A549 (cell line): ENCODE data around the gene SPC24. TPM values are rescaled to one million over a fixed set of nuclear protein-coding genes. Genes with fewer than 3 reads are reported as not detected.

Source experiments
- ATAC-seq, 2 experiments: fragments of 200-7000 bp in 1 of 2; fragments of >200 bp in 1 of 2; cut with Nextera tagmentation in 1 of 2; cut with Tn5 transposase in 1 of 2; 3 replicates each; pipeline versions ENCODE4 v1.8.0 to v1.9.1; 2018 to 2020; ENCODE audit warnings: mild to moderate bottlenecking in 1 of 2, moderate library complexity in 1 of 2
- CTCF ChIA-PET: fragments of 300-600 bp; sonication (Branson Sonifier 250); formaldehyde crosslinking; extraction: SDS; loops from one replicate; lab custom pipeline; 2021; ENCODE audit warnings: antibody characterized with exemption, inconsistent platforms; lab: Yijun Ruan, JAX
- POLR2A ChIA-PET: fragments of 350-600 bp; formaldehyde crosslinking; extraction: SDS; loops from one replicate; lab custom pipeline; 2021; ENCODE audit warnings: antibody characterized with exemption, inconsistent platforms; lab: Yijun Ruan, JAX
- DNase-seq, 2 experiments: peaks; one replicate each; pipeline versions ENCODE4 v3.0.0 to v3.0.0-alpha.2; 2011 to 2016; ENCODE audit warnings: low read depth in 1 of 2, low spot score in 1 of 2
- FAIRE-seq: peaks from 2 replicates; lab custom pipeline; 2011; peaks lifted over from hg19 to GRCh38; lab: Jason Lieb, UNC
- H3K27ac ChIP-seq, 2 experiments: fragments of >200 bp; sonication (Bioruptor Twin); formaldehyde crosslinking; 3 replicates each; pipeline ENCODE4 v1.5.1; 2016 to 2017
- H3K4me1 ChIP-seq: fragments of >200 bp; sonication (Bioruptor Twin); formaldehyde crosslinking; 3 replicates; pipeline ENCODE4 v1.6.1; 2016
- H3K4me2 ChIP-seq: fragments of >200 bp; sonication (Bioruptor Twin); formaldehyde crosslinking; 3 replicates; pipeline ENCODE4 v1.6.1; 2016
- H3K4me3 ChIP-seq: fragments of >200 bp; sonication (Bioruptor Twin); formaldehyde crosslinking; 3 replicates; pipeline ENCODE4 v1.5.1; 2016
- H3K9me3 ChIP-seq: fragments of >200 bp; sonication (Bioruptor Twin); formaldehyde crosslinking; 3 replicates; pipeline ENCODE4 v1.6.1; 2016
- BHLHE40 ChIP-seq: IDR thresholded peaks from 2 replicates; pipeline ENCODE4 v1.6.1; 2012; ENCODE audit warnings: low read depth, low read length, inconsistent platforms
- CEBPB ChIP-seq, 2 experiments: fragments of >200 bp in 1 of 2; sonication (Bioruptor Twin) in 1 of 2; formaldehyde crosslinking in 1 of 2; IDR thresholded peaks; 2 replicates each; pipeline ENCODE4 v1.6.1; 2012 to 2016
- CTCF ChIP-seq: fragments of >200 bp; sonication (Bioruptor Twin); formaldehyde crosslinking; IDR thresholded peaks from 3 replicates; pipeline ENCODE4 v1.5.1; 2016
- EHF ChIP-seq: fragments of 250-450 bp; sonication (Bioruptor Pico); IDR thresholded peaks from 2 replicates; pipeline ENCODE4 v1.5.0; 2020; ENCODE audit warnings: mild to moderate bottlenecking
- EHMT2 ChIP-seq: fragments of 200-600 bp; sonication (generic); IDR thresholded peaks from 2 replicates; pipeline ENCODE4 v1.6.1; 2016; ENCODE audit warnings: antibody characterized with exemption, low read depth, mild to moderate bottlenecking, moderate library complexity
- ELK1 ChIP-seq: fragments of 150-350 bp; IDR thresholded peaks from 2 replicates; pipeline ENCODE4 v1.6.1; 2014; ENCODE audit warnings: low read depth, mild to moderate bottlenecking, low read length
- HDAC2 ChIP-seq: fragments of 200-600 bp; sonication (generic); IDR thresholded peaks from 2 replicates; pipeline ENCODE4 v1.6.1; 2016
- HES2 ChIP-seq: fragments of >200 bp; sonication (Bioruptor Twin); formaldehyde crosslinking; IDR thresholded peaks from 2 replicates; pipeline ENCODE4 v1.6.1; 2016
- HMGXB4 ChIP-seq: fragments of 250-450 bp; sonication (Bioruptor Pico); IDR thresholded peaks from 2 replicates; pipeline ENCODE4 v1.5.0; 2021; ENCODE audit warnings: mild to moderate bottlenecking, moderate library complexity, borderline replicate concordance
- HOXA7 ChIP-seq: fragments of 250-450 bp; sonication (Bioruptor Pico); IDR thresholded peaks from 2 replicates; pipeline ENCODE4 v1.5.0; 2020; ENCODE audit warnings: mild to moderate bottlenecking, moderate library complexity
- HOXB5 ChIP-seq: fragments of 250-450 bp; sonication (Bioruptor Pico); IDR thresholded peaks from 2 replicates; pipeline ENCODE4 v1.5.0; 2020; ENCODE audit warnings: mild to moderate bottlenecking, moderate library complexity
- JUN ChIP-seq, 2 experiments: fragments of >200 bp; sonication (Bioruptor Twin); formaldehyde crosslinking; IDR thresholded peaks; 2 replicates in 1 of 2; 3 replicates in 1 of 2; pipeline ENCODE4 v1.6.1; 2016 to 2017
- KDM5A ChIP-seq: fragments of 200-600 bp; sonication (generic); IDR thresholded peaks from 2 replicates; pipeline ENCODE4 v1.6.1; 2016; ENCODE audit warnings: antibody characterized with exemption, mild to moderate bottlenecking
- MAFK ChIP-seq: fragments of 450-650 bp; IDR thresholded peaks from 2 replicates; pipeline ENCODE4 v1.6.1; 2014; ENCODE audit not compliant: partially characterized antibody
- MAX ChIP-seq: IDR thresholded peaks from 2 replicates; pipeline ENCODE4 v1.6.1; 2012
- MYC ChIP-seq: IDR thresholded peaks from 2 replicates; pipeline ENCODE4 v1.6.1; 2012; ENCODE audit warnings: mild to moderate bottlenecking, inconsistent platforms, low read length, improper control_type of control experiment, borderline replicate concordance
- NPAS2 ChIP-seq: fragments of 250-450 bp; sonication (Bioruptor Pico); IDR thresholded peaks from 2 replicates; pipeline ENCODE4 v1.8.0; 2022; ENCODE audit warnings: mild to moderate bottlenecking, moderate library complexity, borderline replicate concordance
- NR3C1 ChIP-seq: fragments of >200 bp; sonication (Bioruptor Twin); formaldehyde crosslinking; IDR thresholded peaks from 3 replicates; pipeline ENCODE4 v1.6.1; 2017
- PHF8 ChIP-seq: fragments of 200-600 bp; sonication (generic); IDR thresholded peaks from 2 replicates; pipeline ENCODE4 v1.6.1; 2016; ENCODE audit warnings: low read depth, mild to moderate bottlenecking, antibody characterized with exemption, moderate library complexity, borderline replicate concordance
- POLR2A ChIP-seq: IDR thresholded peaks from 2 replicates; pipeline ENCODE4 v1.6.1; 2012; ENCODE audit warnings: mild to moderate bottlenecking, low read length
- POLR2AphosphoS2 ChIP-seq: conservative IDR thresholded peaks from 2 replicates; pipeline ENCODE4 v1.6.1; 2012; ENCODE audit warnings: low read length, improper control_type of control experiment, inconsistent platforms
- RCOR1 ChIP-seq: fragments of 150-350 bp; IDR thresholded peaks from 2 replicates; pipeline ENCODE4 v1.6.1; 2014; ENCODE audit warnings: antibody characterized with exemption, low read length, low read depth
- RFX5 ChIP-seq: fragments of 450-650 bp; IDR thresholded peaks from 2 replicates; pipeline ENCODE4 v1.7.1; 2014; ENCODE audit warnings: antibody characterized with exemption, mild to moderate bottlenecking, moderate library complexity
- SREBF2 ChIP-seq: fragments of 450-650 bp; IDR thresholded peaks from 2 replicates; pipeline ENCODE4 v1.6.1; 2014; ENCODE audit warnings: mild to moderate bottlenecking, moderate library complexity
- TP53 ChIP-seq: fragments of 250-450 bp; sonication (Bioruptor Pico); IDR thresholded peaks from 2 replicates; pipeline ENCODE4 v1.5.0; 2021; ENCODE audit warnings: mild to moderate bottlenecking, moderate library complexity
- ZFP36 ChIP-seq: fragments of 450-650 bp; IDR thresholded peaks from 2 replicates; pipeline ENCODE4 v1.6.1; 2014; ENCODE audit warnings: borderline replicate concordance; ENCODE audit not compliant: partially characterized antibody
- ZNF302 ChIP-seq: fragments of 250-450 bp; sonication (Bioruptor Pico); IDR thresholded peaks from 2 replicates; pipeline ENCODE4 v1.9.0; 2021; ENCODE audit warnings: inconsistent platforms, mild to moderate bottlenecking, moderate library complexity
- ZSCAN20 ChIP-seq: fragments of 250-450 bp; sonication (Bioruptor Pico); IDR thresholded peaks from 2 replicates; pipeline ENCODE4 v1.8.0; 2022; ENCODE audit warnings: mild to moderate bottlenecking, moderate library complexity
- WGBS: methylation state at CpG from one replicate; pipeline ENCODE4 v1.1.6; 2017; ENCODE audit errors: missing lambda C conversion rate; 5-methylcytosine and 5-hydroxymethylcytosine counted together
- polyA plus RNA-seq, 4 experiments: library from polyadenylated mRNA; depleted of rRNA in 3 of 4; stranded (reverse); fragments of >200 nt; fragmentation: RNase III in 1 of 4; extraction: RNeasy Plus Mini Kit Qiagen cat#74134 plus additional on column Dnase treatment in 1 of 4; gene quantifications; 2 replicates in 3 of 4; 3 replicates in 1 of 4; pipeline ENCODE4 v1.2.3, GENCODE V29; 2011 to 2017

Gene SPC24
- polyA plus RNA-seq, 2 of the 4 experiments (the other 2 are of a cell fraction): 16.5 to 22.2 TPM

- ChIA-PET CTCF (interaction anchor here (0.7 to 5.6 kb wide), 17 partner anchors 10 to 271 kb away, joined by 3 to 57 read pairs (median 3); no protein-coding TSS in a partner anchor), POLR2A (interaction anchor here (0.6 to 1.8 kb wide), 2 partner anchors 65 to 79 kb away, joined by 9 to 18 read pairs; no protein-coding TSS in a partner anchor)
- H3K4me2 ChIP-seq: peak overlapping the region; percentile 60; the same call in 2 of the 3 replicates
Observed at GRCh38 chr19:11204076-11204602, 48.6 kb upstream of the SPC24 start.

GRCh38 chr19:11203194-11204075, 47.9 kb upstream of the SPC24 start:
- H3K4me3 ChIP-seq: no peak overlapping the region
- FAIRE-seq: no peak
- ChIA-PET POLR2A (interaction anchor here (0.6 to 1.8 kb wide), 2 partner anchors 65 to 78 kb away, joined by 9 to 18 read pairs; no protein-coding TSS in a partner anchor), CTCF (interaction anchor here (1.0 to 5.6 kb wide), 11 partner anchors 10 to 240 kb away, joined by 3 to 57 read pairs (median 5); no protein-coding TSS in a partner anchor)
- peak; percentile 79 to 81 for ATAC-seq
- H3K9me3 ChIP-seq: no peaks in the 10 kb centered on the region
- H3K4me1 ChIP-seq: peaks cover 35% of the 10 kb centered on the region
- peak overlapping the region; percentile 93 to 98 for H3K27ac ChIP-seq
- WGBS: 36% methylated on average over 9 of the region's 17 CpGs
- DNase-seq: peak; percentile 64 to 72
- peak overlapping the region; percentile 60 for H3K4me2 ChIP-seq
- TF ChIP-seq RFX5: no peak
- peak in 1 of 2 experiments; percentile 38; a peak in 2 of 5 replicates for TF ChIP-seq JUN (IDR thresholded peaks at IDR 0.05)
- TF ChIP-seq KDM5A: no peak
- TF ChIP-seq EHMT2: no peak
- no peak for TF ChIP-seq NPAS2
- TF ChIP-seq ZNF302 (CRISPR knock-in tag): no peak
- TF ChIP-seq HMGXB4 (CRISPR knock-in tag): no peak
- no peak for TF ChIP-seq ZSCAN20 (CRISPR knock-in tag)
- no peak for TF ChIP-seq POLR2A
- no peak for TF ChIP-seq TP53
- TF ChIP-seq ELK1: no peak
- TF ChIP-seq RCOR1: no peak
- no peak for TF ChIP-seq EHF (CRISPR knock-in tag)
- peak; percentile 80 for TF ChIP-seq CTCF
- TF ChIP-seq CEBPB (IDR thresholded peaks at IDR 0.05): no peak
- TF ChIP-seq HOXB5: no peak
- no peak for TF ChIP-seq HES2
- TF ChIP-seq ZFP36: no peak
- no peak for TF ChIP-seq HOXA7
- no peak for TF ChIP-seq POLR2AphosphoS2
- TF ChIP-seq MYC: no peak
- TF ChIP-seq PHF8: no peak
- TF ChIP-seq MAX: peak; percentile 43; the same call in 1 of the 2 replicates
- no peak for TF ChIP-seq MAFK
- no peak for TF ChIP-seq HDAC2
- TF ChIP-seq BHLHE40: no peak
- no peak for TF ChIP-seq SREBF2

More at GRCh38 chr19:11204076-11204602, 48.6 kb upstream of the SPC24 start:
- peak; percentile 65 for TF ChIP-seq ZFP36
- TF ChIP-seq NR3C1: no peak
- Histone ChIP-seq H3K4me1 (peaks cover 28% of the 10 kb centered on the region), H3K9me3 (no peaks in the 10 kb centered on the region), H3K4me3 (no peak overlapping the region), H3K27ac (peak overlapping the region; percentile 93 to 98)
- FAIRE-seq (no peak), DNase-seq (no peak), ATAC-seq (no peak)
- WGBS: 87% methylated on average over 5 of the region's 9 CpGs
